NCI-H2171 (cell line): Measurements from ENCODE around the gene PTGFRN.
"Not testable (repeated sequence)": the region's sequence is repeated elsewhere in the genome, so short reads cannot be mapped to it uniquely, and the experiment has no call there.

Experiments used
- DNase-seq: peaks from one replicate; lab custom pipeline; 2025; lab: John Stamatoyannopoulos, UW

PTGFRN gene

DNA sequence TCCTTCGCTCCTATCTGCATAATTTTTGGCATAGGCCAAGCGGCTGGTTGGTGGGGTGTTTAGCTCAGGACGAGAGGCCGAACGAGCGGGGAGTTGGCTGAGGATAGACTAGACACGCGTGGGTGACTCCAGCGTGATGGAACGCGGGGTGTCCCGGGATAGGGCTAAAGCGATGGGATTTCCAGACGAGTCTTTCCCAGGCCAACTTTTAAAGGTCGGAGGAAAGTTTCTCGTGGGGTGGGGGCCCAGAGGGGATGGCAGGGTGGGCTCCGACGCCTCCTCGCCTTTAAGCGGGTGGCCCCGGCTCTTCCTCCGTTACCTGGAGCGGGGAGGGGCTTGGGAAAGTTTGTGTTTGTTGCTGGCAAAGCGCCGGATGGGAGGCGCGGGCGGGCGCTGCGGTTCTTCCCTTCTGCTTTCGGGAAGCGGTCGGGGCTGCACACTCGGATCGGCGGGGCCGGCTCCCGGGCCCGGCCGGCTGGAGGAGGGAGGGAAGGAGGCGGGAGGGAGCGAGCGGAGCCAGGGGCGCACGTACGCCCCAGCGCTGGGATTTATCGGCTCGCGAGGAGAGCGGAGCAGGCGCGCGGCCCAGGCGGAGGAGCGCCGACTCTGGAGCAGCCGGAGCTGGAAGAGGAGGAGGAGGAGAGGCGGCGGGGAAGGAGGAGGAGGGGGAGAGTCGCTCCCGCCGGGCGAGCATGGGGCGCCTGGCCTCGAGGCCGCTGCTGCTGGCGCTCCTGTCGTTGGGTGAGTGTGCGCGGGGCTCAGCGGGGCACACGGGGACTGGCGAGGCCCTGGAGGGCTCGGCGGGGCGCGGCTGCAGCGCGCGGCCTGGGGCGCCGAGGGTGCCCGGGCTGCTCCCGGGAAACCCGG, at the start of gene PTGFRN:
PTGFRN (plus strand) TSS at position 405 of the 867 bp plus-strand sequence; CDS start at position 693, 288 bp downstream.
- peak; percentile 68 for DNase-seq

GRCh38 chr1:116860167-116860566, 49.5 kb upstream of the PTGFRN start:
- not testable (repeated sequence) for DNase-seq

GRCh38 chr1:116861137-116861536, 48.6 kb upstream of the PTGFRN start:
- no peak for DNase-seq

GRCh38 chr1:116863031-116863430, 46.7 kb upstream of the PTGFRN start:
- DNase-seq = not testable (repeated sequence)

DNA sequence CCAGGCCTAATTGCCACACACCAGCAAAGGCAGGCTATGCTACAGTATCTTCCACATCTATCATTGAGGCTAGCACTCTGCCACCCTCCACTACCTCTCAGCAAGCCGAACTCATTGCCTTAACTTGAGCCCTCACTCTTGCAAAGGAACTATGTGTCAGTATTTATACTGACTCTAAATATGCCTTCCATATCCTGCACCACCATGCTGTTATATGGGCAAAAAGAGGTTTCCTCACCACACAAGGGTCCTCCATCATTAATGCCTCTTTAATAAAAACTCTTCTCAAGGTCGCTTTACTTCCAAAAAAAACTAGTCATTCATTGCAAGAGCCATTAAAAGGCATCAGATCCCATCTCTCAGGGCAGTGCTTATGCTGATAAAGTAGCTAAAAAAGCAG, 43.2 kb upstream of the PTGFRN start:
- DNase-seq = not testable (repeated sequence)

DNA sequence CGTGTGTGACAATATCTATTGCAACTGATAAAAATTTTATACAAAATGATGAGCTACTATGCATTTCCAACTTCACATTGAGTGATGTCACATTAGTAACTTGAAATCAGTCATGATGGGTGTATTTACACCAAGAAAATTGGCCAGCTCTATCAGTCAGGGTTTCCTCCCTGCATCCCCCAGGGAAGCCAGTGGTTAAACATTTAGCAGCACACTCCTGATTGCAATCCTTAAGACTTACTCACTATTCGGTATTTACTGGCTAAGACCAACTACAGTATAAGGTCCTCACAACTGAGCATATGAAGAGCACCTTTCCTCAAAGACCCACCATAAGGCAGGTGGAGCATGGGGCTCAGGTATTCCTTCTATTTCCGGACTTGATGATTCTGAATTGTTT, 41.3 kb upstream of the PTGFRN start:
- DNase-seq = no peak

GRCh38 chr1:116869611-116870010, 40.1 kb upstream of the PTGFRN start:
- DNase-seq = no peak

GRCh38 chr1:116870300-116870699, 39.4 kb upstream of the PTGFRN start:
- DNase-seq = no peak

GRCh38 chr1:116871779-116872146, 38.0 kb upstream of the PTGFRN start:
- no peak for DNase-seq

DNA sequence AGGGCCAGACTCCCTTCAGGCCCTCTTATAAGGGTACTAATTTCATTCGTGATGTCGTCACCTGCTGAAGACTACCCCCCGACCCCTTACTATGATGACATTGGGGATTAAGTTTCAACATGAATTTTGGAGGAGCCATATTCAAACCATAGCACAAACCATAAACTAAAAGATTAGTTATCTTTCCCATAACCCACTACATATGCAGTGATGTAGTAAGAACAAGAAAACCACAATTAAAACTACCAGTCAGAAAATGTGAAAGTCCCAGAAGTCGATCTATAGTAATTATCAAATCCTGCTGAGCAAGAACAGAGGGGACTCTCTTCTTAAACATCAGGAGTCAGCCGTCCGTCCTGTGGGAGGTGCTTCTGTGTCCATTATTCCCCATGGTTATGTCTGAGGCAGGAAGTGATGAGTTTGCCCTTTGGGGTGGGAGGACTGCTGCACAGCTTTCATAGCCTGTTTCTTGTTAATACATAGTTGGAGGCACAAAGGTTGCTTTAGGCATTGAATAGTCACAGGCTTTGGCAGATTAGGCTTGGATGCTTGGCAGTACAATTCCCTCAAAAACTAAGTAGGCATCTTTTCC, 35.9 kb upstream of the PTGFRN start:
- no peak for DNase-seq

- DNase-seq = no peak
Observed at GRCh38 chr1:116874733-116875249, 34.9 kb upstream of the PTGFRN start.

DNA sequence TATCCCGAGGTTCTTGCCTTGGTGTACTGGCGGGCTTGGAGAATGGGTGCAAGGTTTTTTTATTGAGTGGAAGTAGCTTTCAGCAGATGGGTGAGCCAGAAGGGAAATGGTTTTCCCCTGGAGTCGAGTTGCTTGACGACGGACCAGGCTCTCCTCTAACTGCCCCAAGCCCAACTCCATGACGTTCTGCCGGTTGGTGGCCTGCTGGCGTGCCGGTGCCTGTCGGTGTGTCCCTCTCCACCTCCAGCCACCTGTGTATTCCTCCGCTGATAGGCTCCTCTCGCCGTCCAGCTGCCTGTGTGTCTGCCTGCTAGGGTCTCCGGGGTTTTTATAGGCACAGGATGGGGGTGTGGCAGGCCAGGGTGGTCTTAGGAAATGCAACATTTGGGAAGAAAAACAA, 34.3 kb upstream of the PTGFRN start:
- DNase-seq = no peak

GRCh38 chr1:116875946-116876345, 33.8 kb upstream of the PTGFRN start:
- DNase-seq = not testable (repeated sequence)

DNA sequence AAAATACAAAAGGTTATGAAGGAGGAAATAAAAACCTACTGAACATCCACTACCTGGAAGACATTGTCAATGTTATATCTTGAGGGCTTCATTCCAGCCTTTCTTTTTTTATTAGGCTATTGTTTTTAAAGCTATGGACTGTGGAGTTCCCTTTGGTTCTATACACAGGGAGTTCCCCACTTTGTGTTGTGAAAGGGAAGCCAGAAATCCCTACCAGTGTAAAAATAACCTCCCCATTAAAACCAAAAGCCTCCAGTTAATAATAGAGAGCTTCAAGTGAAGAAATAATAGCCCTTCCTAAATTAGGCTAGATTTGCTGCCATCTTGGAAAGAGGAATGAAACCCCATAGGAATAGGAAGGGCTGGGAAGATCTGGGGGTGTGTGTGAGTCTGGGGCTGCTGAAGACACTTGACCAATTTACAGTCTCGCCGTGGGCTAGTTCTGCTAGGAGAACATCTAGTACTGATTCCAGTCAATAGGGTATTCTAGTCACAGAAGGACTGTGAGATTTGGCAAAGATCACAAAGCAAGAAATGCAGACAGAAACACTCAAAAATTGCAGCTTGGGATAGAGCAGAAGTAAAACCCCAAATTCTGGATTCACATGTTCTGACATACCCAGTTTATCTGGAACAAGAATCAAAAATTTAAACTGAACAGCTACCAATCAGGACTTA, 32.4 kb upstream of the PTGFRN start:
- no peak for DNase-seq

DNA sequence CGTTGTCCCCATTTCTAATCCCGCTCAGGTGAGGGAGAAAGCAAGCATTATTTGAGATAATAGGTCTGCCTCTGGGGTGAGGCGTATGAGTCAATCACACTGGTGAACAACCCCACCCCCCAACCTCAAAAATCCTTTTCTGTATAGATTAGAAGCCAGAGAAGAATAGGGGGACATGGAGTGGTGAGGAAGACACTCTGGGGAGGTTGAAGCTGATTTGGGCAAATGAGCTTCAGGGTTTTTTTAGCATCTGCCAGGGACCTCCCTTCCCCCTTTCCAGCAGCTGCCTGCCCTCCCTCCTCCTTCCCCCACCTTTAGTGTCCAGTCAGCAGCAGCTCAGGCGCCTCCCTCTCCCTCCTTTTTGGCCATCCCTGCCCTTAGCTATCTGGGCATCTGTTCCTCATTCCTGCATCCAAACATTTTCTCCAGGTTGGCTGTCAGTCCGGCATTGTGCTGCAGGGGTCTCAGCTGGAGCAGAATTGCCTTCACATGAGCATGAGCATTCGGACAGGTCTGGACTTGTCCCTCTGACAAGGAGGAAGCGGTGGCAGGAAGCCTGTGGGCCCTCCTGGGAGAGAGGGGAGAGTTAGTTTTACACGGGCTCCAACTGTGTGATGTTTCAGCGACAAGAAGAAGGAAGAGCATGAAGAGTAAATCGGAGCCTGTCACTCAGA, 30.8 kb upstream of the PTGFRN start:
- peak; percentile 89 for DNase-seq

DNA sequence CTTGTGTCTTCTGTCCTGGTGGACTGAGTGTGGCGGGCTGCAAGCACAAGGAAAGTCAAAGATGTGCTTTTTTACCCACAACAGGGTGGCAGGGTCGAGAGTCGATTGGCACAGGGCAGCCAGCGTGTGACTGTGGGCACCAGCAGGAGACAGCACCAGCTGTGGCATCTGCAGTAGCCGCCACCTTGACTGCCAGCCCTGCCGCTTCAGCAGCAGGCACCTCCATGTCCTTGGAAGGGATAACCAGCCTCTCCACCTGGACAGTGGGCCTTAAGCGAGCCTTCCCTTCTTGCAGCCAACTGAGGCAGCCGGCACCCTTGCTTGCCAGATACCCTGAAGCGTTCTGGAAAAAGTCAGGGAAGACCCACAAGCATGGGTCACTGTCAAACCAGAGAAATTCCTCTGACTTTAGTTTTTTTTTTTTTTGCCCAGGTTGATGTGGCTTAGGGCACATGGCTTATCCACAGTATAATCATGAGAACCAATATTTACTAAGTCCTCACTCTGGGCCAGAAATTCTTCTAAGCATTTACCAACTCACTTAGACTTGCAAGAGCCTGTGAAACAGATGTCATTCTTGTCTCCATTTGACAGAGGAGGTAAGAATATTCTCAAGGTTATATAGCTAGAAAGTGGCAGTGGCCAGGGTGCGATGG, 30.1 kb upstream of the PTGFRN start:
- peak; percentile 44 for DNase-seq

GRCh38 chr1:116880917-116881316, 28.8 kb upstream of the PTGFRN start:
- no peak for DNase-seq

DNA sequence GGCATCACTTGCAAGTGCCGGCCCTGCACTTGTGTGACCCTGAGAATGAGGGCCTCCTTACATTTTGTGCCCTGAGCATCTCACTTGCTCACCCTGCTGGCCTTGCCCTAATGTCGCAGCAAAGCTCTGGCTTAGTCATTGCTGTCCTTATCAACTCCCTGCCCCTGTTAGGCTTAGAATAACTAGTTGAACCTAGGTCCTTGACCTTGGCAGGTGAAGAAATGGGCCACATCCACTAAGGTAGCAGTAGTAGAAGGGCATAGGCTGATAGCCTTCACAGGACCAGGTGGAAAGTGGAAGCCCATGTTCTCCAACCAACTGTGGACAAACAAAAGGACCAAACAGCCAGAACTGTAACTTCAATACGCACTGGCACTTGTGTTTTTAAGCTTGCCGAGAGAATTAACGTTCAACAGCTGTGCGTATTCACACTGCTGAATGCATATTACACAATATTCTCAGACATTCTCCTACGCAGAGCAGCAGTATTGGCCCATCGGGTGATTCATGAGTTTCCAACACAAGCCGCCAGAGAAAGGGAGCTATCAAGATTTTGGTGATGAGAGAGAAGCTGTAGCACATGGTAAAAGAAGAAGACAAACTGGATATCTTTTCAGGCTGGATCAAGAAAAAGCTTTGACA, 27.7 kb upstream of the PTGFRN start:
- DNase-seq = no peak

DNA sequence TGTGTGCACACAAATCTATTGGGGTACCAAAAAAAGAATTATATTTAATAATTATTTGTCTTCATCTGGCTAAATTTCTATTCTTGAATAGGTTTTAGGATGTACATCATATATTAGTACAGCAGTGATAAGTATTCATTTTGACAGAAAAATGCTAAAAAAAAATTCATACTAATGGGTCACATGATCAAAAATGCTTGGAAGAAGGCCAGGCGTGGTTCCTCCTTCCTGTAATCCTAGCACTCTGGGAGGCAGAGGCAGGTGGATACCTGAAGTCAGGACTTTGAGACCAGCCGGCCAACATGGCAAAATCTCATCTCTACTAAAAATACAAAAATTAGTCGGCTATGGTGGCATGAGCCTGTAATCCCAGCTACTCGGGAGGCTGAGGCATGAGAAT, 26.9 kb upstream of the PTGFRN start:
- peak; percentile 14 for DNase-seq

DNA sequence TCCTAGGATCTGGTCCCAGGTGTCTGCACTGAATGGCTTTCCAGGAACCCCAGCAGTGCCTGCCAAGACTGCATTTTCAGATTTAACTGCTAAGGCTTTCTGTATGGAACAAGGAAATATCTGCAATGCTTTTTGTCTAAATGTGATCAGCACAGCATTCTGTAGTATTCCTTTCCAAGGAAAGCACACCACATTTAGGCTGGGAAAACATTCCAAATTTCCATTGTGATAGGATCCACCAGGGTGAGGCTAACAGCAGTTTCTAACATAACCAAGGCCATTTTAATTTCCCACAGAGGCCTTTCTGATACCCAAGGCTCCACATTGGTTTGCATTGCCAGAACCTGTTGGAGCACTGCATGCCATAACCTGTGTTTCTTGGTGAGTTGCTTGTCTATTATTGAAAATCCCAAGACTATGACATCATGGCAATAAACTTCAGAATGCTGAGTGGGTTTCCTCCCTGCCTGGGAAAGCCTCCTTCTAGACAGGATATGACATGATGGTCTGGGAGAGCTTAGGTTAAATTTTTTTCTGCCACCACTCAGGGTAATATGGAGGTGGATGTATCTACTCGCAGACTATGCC, 23.3 kb upstream of the PTGFRN start:
- no peak for DNase-seq

DNA sequence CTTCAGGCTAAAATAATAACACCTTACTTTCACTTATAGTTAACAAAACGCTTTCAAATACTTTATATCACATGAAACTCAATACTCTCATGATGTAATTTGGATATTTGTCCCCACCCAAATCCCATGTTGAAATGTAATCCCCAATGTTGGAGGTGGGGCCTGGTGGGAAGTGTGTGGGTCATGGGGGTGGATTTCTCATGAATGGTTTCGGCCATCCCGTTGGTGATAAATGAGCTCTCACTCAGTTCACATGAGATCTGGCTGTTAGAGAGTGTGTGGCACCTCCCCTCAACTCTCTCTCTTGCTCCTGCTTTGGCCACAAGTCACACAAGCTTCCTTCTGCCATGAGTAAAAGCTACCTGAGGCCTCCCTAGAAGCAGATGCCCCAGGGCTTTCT, 22.5 kb upstream of the PTGFRN start:
- no peak for DNase-seq
